AG09309 (cell line): Measurements from ENCODE around the gene IFITM2.

Experiments used
- DNase-seq: peaks from one replicate; pipeline ENCODE4 v3.0.0-alpha.2; 2010; ENCODE audit warnings: low read depth
- H3K4me3 ChIP-seq: 2 replicates; pipeline ENCODE4 v1.5.1; 2011; ENCODE audit warnings: mild to moderate bottlenecking, low read depth, low read length, moderate library complexity; ENCODE audit not compliant: control insufficient read depth
- TF ChIP-seq, protein P1 (sequence below): IDR thresholded peaks from 2 replicates; pipeline ENCODE4 v1.5.1; 2011; ENCODE audit warnings: mild to moderate bottlenecking, low read depth, low read length, inconsistent platforms; ENCODE audit not compliant: insufficient read depth, control insufficient read depth; ENCODE audit errors: missing control alignments

The IFITM2 gene

DNA sequence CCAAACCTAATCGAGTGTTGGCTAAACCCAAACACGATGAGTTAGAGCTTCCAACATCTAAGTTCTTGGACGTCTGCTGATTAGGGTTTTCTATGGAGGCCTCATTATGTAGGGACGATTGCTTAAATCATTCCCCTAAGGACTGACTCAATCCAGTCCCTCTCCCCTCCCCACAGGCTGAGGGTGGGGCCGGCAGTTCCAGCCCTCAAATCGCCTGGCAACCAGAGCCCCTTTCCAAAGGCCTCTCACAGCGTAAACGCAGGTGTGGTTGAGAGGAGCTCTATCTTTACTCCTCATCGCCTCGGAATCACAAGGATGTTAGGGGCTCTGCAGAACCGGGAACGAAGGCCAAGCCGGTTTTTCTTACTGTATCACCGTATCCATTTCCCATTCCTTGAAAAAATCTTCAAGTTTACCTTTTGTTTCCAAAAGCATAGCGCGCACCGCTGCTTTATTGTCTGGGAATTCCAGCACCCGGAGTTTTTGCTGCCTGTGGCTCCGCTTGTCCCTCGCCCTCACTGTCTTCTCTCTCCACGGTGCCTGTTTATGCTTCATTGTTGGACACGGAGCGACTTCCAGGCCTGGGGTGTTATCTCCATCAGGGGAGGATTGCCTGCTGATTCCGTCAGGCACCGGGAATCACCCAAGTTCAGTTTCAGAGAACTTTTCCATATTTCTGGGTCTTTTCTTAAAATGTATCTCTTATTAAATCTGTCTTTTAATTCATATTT lies 26.8 kb downstream of the IFITM2 start:
- no peak overlapping the region for H3K4me3 ChIP-seq
- DNase-seq: no peak
- TF ChIP-seq, protein P1, sequence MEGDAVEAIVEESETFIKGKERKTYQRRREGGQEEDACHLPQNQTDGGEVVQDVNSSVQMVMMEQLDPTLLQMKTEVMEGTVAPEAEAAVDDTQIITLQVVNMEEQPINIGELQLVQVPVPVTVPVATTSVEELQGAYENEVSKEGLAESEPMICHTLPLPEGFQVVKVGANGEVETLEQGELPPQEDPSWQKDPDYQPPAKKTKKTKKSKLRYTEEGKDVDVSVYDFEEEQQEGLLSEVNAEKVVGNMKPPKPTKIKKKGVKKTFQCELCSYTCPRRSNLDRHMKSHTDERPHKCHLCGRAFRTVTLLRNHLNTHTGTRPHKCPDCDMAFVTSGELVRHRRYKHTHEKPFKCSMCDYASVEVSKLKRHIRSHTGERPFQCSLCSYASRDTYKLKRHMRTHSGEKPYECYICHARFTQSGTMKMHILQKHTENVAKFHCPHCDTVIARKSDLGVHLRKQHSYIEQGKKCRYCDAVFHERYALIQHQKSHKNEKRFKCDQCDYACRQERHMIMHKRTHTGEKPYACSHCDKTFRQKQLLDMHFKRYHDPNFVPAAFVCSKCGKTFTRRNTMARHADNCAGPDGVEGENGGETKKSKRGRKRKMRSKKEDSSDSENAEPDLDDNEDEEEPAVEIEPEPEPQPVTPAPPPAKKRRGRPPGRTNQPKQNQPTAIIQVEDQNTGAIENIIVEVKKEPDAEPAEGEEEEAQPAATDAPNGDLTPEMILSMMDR: no peak

DNA sequence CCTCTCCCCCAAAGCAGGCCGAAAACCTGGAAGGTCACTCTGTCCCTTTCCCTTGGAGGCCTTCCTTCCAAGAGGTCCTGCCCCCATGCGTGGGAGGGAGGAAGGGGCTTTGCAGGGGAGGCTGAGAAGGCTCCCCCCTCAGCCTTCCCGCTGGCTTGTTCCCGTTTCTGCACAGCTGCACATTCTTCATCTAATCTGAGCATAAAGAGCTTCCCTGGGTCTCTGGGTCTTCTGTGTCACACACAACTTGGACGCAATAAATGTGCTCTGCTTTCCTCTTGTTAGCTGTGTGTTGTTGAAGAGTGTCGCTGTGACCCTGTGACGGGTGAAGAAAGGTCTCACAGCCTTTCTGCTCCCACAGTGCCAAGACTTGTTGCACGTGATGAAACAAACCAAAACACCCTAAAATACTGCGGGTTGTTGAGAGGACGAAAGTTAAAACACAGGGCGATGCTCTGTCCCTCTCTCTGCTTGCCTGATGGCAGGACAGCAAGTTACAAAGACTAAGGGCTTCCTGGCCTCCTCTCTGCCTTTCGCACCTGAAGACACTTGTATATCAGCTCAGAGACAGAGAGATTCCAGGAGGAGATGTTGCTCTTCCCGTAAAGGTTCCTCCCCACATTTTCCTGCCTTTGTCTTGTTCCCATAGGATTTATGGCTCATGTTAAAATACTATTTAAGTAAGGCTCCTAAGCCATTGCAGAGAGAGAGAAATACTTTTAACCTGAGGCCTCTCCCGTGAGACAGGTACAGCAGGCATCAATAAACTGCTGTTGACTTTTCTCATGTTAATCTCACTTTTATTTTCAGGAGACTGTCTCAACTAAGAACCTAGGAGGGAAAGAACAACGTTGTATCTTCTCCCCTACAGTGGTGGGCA lies 28.4 kb downstream of the IFITM2 start:
- TF ChIP-seq, protein P1: no peak
- H3K4me3 ChIP-seq: no peak overlapping the region
- no peak for DNase-seq

DNA sequence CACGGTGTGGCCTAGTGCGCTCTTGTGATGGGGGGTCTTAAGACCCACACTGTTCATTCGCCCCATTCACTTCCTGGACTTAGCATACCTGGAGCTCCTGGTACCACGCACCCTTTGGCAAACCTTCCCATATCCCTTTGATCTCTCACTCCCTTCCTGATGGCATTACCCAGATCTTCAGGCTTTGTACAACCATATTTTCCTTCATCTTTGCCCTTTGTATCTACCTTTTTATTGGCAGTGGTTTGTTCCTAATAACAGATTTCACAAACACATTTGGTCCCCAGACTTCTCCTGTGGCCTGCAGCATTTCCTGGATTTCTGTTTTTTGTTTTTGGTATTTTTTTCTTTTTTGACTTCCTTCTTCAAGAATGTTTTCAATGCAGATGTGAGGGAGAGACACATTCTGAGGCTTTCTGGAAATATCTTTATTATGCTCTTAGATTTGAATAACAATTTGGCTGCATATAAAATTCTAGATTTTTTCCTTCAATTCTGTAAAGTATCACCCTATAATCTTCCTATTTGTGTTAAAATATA lies 29.1 kb downstream of the IFITM2 start:
- no peak for DNase-seq
- TF ChIP-seq, protein P1: no peak
- no peak overlapping the region for H3K4me3 ChIP-seq

DNA sequence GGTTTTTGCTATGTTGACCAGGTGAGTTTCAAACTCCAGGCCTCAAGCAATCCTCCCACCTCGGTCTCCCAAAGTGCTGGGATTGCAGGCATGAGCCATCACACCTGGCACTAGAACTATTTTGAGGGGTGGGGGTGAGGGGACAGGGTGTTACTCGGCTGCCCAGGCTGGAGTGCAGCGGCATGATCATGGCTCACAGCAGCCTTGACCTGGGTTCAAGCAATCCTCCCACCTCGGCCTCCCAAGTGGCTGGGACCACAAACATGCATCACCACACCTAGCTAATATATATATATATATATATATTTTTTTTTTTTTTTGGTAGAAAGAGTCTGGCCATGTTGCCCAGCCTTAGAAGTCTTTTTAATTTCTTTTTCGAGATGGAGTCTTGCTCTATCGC lies 30.1 kb downstream of the IFITM2 start:
- TF ChIP-seq, protein P1: no peak
- no peak for DNase-seq
- no peak overlapping the region for H3K4me3 ChIP-seq

DNA sequence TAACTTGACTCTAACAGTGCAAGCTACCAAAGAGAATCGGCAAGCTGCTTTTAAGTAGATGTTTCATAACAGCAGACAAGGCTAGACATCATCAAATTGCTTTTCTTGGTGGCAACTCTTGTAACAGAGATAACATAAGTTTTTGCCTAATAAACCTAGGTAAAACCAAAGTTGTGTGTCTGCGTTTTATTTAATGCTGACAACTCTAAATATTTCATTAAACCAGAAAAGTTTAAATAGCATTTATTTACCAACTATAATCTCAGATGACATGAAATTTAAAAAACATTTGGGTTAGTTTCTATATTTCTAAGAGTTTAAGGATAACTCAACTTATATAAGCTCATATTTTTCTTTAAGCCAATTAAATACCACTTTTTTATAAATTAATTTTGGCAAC lies 32.3 kb downstream of the IFITM2 start:
- TF ChIP-seq, protein P1: no peak
- H3K4me3 ChIP-seq: no peak overlapping the region
- DNase-seq: no peak

DNA sequence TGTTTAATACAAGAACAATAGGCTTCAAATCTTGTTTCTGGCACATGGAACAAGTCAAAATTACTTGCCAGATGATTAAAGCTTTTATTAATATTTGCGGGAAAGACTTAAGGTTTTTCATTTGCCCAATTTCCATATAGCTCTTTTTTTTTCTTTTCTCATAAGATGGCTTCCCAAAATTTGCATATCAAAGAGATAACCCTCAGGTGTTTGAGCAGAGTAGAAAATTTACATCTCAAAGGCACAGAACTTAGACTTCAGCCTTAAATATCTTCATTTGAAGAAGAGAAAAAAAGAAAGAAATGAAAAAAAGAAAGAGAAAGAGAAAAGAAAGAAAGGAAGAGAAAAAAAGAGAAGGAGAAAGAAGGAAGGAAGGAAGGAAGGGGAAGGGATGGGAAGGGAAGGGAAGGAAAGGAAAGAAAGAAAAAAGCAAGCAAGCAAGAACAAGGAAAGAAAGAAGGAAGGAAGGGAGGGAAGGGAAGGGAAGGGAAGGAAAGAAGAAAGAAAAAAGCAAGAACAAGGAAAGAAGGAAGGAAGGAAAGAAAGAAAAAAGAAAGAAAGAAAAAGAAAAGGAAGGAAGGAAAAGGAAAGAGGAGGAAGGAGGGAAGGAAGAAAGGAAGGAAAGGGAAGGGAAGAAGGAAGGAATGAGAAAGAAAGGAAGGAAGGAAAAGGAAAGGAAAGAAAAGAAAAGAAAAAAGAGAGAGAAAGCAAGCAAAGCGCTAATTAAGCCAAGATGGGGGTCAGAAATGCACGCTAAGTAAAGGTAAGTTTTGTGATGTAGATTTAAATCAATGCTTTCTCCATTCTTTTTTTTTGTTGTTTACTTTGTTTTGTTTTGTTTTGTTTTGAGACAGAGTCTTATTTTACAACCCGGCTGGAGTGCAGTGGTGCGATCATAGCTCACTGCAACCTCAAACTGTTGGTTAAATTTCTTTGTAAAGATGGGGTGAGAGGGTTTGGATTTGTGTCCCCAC lies 33.2 kb downstream of the IFITM2 start:
- TF ChIP-seq, protein P1: no peak
- no peak overlapping the region for H3K4me3 ChIP-seq
- no peak for DNase-seq
